ENCODE results near the gene PXYLP1.

DNA sequence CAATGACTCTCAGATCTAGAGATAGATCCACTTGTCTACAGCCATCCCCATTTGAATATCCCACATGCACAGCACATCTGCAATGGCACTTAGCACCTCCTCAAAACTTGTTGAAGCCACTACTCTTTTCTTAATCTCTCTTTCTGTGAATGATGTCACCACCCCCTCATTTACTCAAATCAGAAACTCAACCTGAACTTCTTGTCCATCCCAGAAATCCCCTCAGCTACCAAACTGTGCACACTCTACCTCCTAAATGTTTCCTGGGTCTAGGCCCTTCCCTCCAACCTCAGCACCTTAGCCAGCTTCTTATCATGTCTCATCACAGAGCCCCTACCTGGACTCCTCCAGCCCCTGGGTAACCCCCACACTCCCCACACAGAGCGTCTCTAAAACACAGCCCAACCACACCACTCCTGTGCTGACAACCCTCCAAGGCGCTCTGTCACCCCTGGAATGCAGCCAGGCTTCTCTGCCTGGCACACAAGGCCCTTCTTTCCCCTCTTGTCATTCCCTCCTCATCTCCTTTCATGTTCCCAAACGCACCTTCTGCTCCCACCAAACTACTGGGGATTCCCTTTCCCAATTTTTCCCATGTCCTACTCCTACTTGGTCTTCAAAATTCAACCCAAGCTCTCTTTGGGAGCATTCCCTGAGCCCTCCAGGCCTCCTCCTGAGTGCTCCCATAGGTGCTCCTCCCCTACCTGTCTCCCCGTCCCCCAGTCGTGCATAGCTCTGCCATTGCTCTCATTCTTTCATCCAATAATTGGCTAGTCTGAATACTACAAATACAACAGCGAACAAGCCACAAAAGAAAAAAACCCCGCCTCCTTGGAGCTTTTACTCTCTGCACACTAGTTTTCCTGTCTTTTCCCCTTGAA, 96.9 kb downstream of the PXYLP1 start:
- TF ChIP-seq, protein P1, sequence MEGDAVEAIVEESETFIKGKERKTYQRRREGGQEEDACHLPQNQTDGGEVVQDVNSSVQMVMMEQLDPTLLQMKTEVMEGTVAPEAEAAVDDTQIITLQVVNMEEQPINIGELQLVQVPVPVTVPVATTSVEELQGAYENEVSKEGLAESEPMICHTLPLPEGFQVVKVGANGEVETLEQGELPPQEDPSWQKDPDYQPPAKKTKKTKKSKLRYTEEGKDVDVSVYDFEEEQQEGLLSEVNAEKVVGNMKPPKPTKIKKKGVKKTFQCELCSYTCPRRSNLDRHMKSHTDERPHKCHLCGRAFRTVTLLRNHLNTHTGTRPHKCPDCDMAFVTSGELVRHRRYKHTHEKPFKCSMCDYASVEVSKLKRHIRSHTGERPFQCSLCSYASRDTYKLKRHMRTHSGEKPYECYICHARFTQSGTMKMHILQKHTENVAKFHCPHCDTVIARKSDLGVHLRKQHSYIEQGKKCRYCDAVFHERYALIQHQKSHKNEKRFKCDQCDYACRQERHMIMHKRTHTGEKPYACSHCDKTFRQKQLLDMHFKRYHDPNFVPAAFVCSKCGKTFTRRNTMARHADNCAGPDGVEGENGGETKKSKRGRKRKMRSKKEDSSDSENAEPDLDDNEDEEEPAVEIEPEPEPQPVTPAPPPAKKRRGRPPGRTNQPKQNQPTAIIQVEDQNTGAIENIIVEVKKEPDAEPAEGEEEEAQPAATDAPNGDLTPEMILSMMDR (IDR thresholded peaks at IDR 0.05): no peak
- TF ChIP-seq POLR2A (IDR thresholded peaks at IDR 0.05) (no peak), EP300 (IDR thresholded peaks at IDR 0.05) (no peak)
